Chondrocyte (in vitro differentiated cells): ENCODE measurements around the gene MCM10. TPM values are rescaled to one million over a fixed set of nuclear protein-coding genes. Genes with fewer than 3 reads are reported as not detected.
"Not testable (repeated sequence)": the region's sequence is repeated elsewhere in the genome, so short reads cannot be mapped to it uniquely, and the experiment has no call there.

Source experiments
- DNase-seq: peaks from one replicate; pipeline ENCODE4 v3.0.0; 2021; ENCODE audit warnings: mixed read lengths, low spot score
- H3K27ac Mint-ChIP-seq: one replicate; pipeline ENCODE4 v1.8.0; 2021; ENCODE audit warnings: mild to moderate bottlenecking, moderate library complexity, mixed read lengths; ENCODE audit not compliant: unreplicated experiment
- H3K27me3 Mint-ChIP-seq: 2 replicates; pipeline ENCODE4 v1.8.0; 2021; ENCODE audit warnings: low read depth, mixed read lengths
- H3K36me3 Mint-ChIP-seq: 2 replicates; pipeline ENCODE4 v1.8.0; 2021; ENCODE audit warnings: low read depth, mixed read lengths
- H3K4me1 Mint-ChIP-seq: 2 replicates; pipeline ENCODE4 v1.8.0; 2021; ENCODE audit warnings: low read depth, mild to moderate bottlenecking, mixed read lengths
- H3K4me3 Mint-ChIP-seq: one replicate; pipeline ENCODE4 v1.8.0; 2021; ENCODE audit warnings: mild to moderate bottlenecking, moderate library complexity, mixed read lengths; ENCODE audit not compliant: unreplicated experiment
- H3K9me3 Mint-ChIP-seq: 2 replicates; pipeline ENCODE4 v1.8.0; 2021; ENCODE audit warnings: low read depth, mixed read lengths
- total RNA-seq: library from RNA; stranded (reverse); gene quantifications from 3 replicates; pipeline ENCODE4 v1.2.1, GENCODE V29; 2021
- TF ChIP-seq, protein P1 (sequence below): fragments of 200-600 bp; sonication (generic); IDR thresholded peaks from 2 replicates; pipeline ENCODE4 v1.5.0; 2021; ENCODE audit warnings: antibody characterized with exemption, mild to moderate bottlenecking, moderate library complexity

The MCM10 gene
- total RNA-seq, 1 donor from 2014 or later = 2.2 TPM

DNA sequence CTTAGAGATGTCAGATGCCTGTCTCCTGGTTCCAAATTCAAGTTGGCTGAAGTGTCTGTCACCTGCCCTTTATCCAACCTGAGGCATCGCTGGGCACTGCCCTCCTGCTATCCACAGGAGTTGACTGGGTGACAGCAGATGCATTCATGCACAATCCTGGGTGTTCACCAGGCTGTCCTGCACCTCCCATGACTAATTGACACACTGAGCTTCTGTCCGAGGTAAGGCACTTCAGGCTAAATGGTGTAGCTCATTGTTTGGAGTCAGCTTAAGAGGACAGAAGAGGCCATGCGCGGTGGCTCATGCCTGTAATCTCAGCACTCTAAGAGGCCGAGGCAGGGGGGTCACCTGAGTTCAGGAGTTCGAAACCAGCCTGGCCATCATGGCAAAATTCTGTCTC lies 70.5 kb downstream of the MCM10 start:
- DNase-seq = no peak
- H3K27ac Mint-ChIP-seq = no peak overlapping the region
- TF ChIP-seq, protein P1, sequence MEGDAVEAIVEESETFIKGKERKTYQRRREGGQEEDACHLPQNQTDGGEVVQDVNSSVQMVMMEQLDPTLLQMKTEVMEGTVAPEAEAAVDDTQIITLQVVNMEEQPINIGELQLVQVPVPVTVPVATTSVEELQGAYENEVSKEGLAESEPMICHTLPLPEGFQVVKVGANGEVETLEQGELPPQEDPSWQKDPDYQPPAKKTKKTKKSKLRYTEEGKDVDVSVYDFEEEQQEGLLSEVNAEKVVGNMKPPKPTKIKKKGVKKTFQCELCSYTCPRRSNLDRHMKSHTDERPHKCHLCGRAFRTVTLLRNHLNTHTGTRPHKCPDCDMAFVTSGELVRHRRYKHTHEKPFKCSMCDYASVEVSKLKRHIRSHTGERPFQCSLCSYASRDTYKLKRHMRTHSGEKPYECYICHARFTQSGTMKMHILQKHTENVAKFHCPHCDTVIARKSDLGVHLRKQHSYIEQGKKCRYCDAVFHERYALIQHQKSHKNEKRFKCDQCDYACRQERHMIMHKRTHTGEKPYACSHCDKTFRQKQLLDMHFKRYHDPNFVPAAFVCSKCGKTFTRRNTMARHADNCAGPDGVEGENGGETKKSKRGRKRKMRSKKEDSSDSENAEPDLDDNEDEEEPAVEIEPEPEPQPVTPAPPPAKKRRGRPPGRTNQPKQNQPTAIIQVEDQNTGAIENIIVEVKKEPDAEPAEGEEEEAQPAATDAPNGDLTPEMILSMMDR = no peak
- no peak overlapping the region for H3K4me3 Mint-ChIP-seq
- no peaks in the 10 kb centered on the region for H3K9me3 Mint-ChIP-seq
- H3K27me3 Mint-ChIP-seq = peaks cover 5% of the 10 kb centered on the region
- H3K36me3 Mint-ChIP-seq = no peaks in the 10 kb centered on the region
- peaks cover 4% of the 10 kb centered on the region for H3K4me1 Mint-ChIP-seq

DNA sequence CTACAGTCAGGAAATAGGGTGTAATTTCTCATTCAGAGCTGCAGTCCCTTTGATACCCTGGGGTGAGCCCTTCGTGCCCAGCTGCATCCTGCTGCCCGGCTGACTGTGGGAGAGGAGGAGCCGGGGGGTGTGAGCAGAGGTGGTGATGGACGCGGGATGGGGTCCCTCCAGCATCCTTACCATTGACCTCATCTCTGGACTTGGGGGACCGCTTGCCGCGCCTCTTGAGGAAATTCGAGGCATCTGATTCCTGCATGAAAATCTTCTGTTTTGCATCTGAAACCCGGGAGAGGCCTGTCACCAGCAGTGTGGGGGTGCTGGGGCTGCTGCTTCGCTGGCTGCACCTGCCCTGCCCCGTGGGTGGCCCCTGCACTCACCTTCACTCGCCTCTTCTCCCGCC lies 72.0 kb downstream of the MCM10 start:
- TF ChIP-seq, protein P1 = no peak
- Mint-ChIP-seq H3K27me3 (peaks cover 10% of the 10 kb centered on the region), H3K4me1 (no peaks in the 10 kb centered on the region), H3K9me3 (no peaks in the 10 kb centered on the region), H3K27ac (no peak overlapping the region), H3K36me3 (no peaks in the 10 kb centered on the region), H3K4me3 (no peak overlapping the region)
- no peak for DNase-seq

DNA sequence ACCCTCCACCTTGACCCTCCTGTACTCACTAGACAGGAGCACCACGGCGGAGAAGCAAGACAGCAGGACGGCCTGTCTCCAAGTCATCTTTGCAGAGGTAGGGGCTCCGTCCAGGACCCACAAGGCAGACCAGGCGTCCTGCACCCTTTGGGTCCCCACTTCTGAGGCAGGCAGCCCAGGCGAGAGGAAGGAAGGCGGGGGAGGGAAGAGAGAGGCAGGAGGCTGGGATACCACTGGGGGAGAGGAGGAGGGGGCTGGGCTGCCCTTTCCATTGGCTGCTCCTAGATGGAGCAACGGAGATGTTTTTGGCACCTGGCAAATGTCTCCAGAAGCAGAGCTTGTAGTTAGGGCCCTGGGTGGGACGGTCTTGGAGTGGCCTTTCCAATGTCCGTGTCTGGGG lies 72.8 kb downstream of the MCM10 start, which contains the start of gene UCMA:
Gene UCMA (minus strand): TSS at position 203 of the 400 bp plus-strand sequence. CDS start 116 bp downstream, at position 87.
- no peak for DNase-seq
- Mint-ChIP-seq H3K4me1 (no peaks in the 10 kb centered on the region), H3K27ac (no peak within 1 kb of the TSS), H3K9me3 (no peaks in the 10 kb centered on the region), H3K4me3 (no peak within 1 kb of the TSS), H3K27me3 (peaks cover 13% of the 10 kb centered on the region), H3K36me3 (no peaks in the 10 kb centered on the region)
- TF ChIP-seq, protein P1 = no peak

DNA sequence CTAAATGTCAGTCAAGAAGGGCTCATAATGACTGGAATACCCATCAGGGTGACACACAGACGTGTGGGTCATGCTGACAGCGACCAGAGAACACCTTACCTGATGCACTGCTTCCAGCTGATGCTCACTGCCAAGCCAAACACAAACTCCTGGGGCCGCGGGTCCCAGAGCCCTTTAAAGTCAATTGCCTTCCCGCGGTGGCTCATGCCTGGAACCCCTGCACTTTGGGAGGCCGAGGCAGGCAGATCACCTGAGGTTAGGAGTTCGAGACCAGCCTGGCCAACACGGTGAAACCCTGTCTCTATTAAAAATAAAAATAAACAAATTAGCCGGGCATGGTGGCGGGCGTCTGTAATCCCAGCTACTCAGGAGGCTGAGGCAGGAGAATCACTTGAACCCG lies 73.4 kb downstream of the MCM10 start:
- H3K4me3 Mint-ChIP-seq, H3K27ac Mint-ChIP-seq: not testable (repeated sequence)

DNA sequence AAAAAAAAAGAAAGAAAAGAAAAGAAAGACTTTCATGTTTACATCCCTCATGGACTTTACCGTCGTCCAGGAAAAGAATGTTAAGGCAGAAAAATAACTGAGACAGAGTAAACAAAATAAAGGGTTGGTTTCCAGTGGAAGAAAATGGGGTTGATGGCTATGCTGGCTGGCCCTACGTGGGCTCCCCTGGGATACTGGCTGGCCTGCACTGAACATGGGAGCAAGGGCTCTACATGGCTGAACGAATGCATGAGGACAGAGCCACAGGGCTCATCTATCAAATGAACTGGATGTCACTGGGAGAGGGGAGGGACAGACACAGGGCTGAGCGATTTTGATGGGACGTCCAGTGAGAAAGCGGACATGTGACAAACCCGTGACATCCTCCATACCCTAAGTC lies 75.3 kb downstream of the MCM10 start:
- H3K4me3 Mint-ChIP-seq = no peak overlapping the region
- no peaks in the 10 kb centered on the region for H3K4me1 Mint-ChIP-seq
- H3K9me3 Mint-ChIP-seq = no peaks in the 10 kb centered on the region
- DNase-seq = no peak
- TF ChIP-seq, protein P1 = no peak
- H3K27me3 Mint-ChIP-seq = peaks cover 9% of the 10 kb centered on the region
- no peaks in the 10 kb centered on the region for H3K36me3 Mint-ChIP-seq
- H3K27ac Mint-ChIP-seq = no peak overlapping the region

More for the DNA sequence above, 73.4 kb downstream of the MCM10 start:
- not testable (repeated sequence) for H3K9me3 Mint-ChIP-seq, H3K4me1 Mint-ChIP-seq, H3K36me3 Mint-ChIP-seq, H3K27me3 Mint-ChIP-seq, DNase-seq

DNA sequence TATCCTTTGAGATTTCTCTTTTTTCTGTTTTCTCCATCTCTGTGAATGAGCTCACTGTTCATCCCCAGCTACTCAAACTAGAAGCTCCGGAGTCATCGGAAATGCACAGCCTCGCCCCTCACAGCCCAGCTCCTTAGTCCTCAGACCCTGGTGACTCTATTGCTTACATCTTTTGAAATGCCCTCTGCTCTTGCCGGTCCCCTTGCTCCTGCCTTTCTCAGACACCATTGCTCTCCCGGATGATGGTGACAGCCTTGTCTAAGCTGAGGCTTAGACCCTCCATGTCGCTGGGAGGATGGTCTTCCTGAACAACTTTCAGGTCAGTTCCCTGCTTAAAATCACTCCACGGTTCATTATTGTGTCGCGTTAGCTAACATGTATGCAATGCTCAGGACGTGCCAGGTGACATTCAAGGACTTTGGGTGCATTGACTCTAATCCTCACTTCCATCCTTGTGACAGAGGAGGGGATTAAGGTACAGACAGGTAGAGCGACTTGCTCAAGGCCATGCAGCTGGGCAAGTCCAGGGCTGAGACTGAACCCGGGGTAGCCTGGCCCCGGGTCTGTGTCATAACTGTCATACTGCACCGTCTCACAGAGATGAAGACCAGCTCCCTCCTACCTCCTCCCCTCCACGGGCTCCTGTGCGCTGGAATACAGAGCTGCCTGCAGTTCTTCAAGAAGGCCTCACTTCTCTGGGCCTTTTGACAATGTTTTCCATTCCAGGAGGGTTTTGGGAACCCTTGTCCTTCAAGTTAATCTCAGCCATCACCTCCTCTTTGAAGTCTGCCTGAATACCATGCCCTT lies 77.1 kb downstream of the MCM10 start:
- no peak for DNase-seq
- no peaks in the 10 kb centered on the region for H3K4me1 Mint-ChIP-seq
- no peak overlapping the region for H3K4me3 Mint-ChIP-seq
- no peak overlapping the region for H3K27ac Mint-ChIP-seq
- peaks cover 9% of the 10 kb centered on the region for H3K27me3 Mint-ChIP-seq
- no peaks in the 10 kb centered on the region for H3K36me3 Mint-ChIP-seq
- TF ChIP-seq, protein P1 = no peak
- H3K9me3 Mint-ChIP-seq = no peaks in the 10 kb centered on the region
